NOMO-1 treated with DMSO at 0.1 percent for 48 hours (cell line): Measurements from ENCODE around the gene TPP1.

Source experiments
- DNase-seq: peaks from one replicate; lab custom pipeline; 2025; ENCODE audit not compliant: unreplicated experiment; lab: John Stamatoyannopoulos, UW

The TPP1 gene

DNA sequence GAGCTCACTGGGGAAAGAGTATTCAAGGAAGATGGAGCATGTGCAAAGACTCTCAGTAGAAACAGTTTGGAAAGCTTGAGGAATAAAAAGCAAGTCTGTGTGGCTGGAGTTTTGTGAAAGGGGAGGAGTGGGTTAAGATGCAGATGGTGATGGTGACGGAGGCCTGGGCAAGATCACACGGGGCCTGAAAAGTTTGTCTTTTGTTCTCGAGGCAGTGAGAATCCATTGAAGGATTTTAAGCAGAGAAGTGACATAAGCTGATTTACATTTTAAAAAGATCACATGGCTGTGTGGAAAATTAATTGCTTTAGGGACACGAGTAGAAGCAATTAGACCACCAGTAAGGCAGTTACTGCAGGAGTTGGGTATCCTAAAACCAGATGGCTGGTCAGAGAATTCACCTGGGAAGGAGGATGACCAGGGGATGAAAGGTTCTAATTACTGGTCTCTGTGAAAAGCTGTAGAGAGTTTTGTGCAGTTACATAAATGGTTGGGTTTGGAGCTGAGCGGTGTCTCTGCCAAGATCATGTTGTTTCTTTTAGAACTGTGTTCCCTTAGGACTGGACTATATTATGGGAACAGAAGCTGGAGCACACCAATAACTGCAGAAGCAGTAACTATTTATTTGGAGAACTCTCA is 22.9 kb downstream of the TPP1 start:
- DNase-seq: no peak

GRCh38 chr11:6594142-6594768 is 25.0 kb downstream of the TPP1 start:
- no peak for DNase-seq

GRCh38 chr11:6588018-6588417 is 31.2 kb downstream of the TPP1 start:
- DNase-seq: no peak

DNA sequence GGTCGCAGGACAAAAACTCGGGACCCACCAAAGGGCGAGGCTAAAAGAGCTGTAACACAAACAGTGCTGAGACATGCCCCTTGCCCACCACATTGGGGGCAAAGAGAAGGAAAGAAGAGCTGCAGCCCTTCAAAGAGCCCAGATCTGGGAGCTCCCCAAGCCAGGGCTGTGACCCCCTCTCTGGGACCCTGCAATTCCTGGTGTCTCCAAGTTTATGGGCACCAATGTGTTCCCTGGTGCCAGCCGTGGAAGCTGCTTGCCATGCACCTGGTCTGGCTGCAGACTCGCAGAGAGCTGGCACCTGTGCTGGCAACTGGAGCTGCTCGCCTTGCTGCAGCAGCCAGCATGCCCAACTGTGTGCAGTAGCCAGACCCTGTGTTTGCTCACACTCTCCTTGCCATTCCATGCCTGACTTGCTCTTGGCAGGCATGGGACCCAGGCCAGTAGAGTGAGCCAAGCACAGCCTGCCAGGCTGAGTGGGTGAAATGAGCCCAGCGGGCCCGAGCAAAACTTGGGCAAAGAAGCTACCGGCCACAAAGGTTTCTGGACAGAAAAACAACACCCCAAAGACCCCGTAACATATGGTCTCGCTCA is 31.8 kb downstream of the TPP1 start:
- no peak for DNase-seq

DNA sequence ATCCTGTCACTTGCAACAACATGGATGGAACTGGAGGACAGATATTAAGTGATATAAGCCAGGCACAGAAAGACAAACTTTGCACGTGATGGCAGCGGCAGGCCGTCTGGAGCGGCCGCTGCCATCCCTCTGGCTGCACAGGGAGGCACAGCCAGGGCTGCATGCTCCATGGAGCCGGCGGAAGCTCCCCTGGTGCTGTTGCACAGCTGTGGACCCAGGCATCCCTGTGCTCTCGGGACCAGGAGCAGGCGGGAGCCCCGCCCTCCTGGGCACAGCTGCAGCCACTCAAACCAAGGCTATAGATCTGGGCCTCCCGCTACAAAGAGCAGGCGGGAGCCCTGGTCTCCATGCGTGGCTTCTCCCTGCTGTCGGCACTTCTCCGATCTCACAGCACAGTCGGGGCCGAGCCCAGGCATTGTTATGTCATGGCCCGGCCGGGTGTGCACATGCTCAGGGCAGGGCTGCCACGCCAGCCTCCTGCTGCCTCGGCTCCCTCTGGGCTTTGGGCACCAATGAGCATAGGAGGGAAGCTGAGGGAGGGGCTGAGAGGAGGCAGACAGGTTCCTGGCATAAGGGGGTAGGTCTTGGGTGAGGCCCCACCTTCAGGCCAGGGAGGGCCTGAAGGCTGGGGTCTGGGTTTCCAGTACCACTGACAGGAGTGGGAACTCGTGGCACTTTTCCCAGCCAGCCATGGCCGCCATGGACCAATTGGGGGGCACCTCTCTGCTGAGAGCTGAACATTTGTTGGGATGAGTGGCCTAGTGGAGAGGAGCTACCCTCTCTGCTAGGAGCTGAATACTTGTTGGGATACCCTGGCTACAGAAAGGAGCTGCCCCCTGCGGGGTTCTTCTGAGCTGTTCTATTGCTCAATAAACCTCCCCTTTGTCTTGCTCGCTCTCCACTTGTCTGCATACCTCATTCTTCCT is 32.5 kb downstream of the TPP1 start:
- DNase-seq: no peak

DNA sequence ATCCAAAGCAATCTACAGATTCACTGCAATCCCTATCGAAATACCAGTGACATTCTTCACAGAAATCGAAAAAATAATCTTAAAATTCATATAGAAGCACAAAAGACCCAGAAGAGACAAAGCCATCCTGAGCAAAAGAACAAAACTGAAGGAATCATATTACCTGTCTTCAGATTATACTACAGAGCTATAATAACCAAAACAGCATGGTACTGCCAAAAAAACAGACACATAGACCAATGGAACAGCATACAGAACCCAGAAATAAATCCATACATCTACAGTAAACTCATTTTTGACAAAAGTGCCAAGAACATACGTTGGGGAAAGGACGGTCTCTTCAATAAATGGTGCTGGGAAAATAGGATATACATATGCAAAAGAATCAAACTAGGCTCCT is 34.7 kb downstream of the TPP1 start:
- DNase-seq: no peak

DNA sequence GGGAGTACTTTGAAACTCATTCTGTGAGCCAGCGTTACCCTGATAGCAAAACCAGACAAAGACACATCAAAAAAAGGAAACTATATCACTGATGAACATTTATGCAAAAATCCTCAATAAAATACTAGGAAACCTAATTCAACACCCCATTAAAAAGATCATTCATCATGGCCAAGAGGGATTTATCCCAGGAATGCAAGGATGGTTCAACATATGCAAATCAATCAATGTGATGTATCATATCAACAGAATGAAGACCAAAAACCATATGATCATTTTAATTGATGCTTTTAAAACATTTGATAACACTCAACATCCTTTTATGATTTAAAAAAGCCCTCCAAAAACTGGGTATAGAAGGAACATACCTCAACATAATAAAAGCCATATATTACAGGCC is 35.6 kb downstream of the TPP1 start:
- no peak for DNase-seq

- no peak for DNase-seq
Measured at GRCh38 chr11:6579681-6580080, 39.5 kb downstream of the TPP1 start.

DNA sequence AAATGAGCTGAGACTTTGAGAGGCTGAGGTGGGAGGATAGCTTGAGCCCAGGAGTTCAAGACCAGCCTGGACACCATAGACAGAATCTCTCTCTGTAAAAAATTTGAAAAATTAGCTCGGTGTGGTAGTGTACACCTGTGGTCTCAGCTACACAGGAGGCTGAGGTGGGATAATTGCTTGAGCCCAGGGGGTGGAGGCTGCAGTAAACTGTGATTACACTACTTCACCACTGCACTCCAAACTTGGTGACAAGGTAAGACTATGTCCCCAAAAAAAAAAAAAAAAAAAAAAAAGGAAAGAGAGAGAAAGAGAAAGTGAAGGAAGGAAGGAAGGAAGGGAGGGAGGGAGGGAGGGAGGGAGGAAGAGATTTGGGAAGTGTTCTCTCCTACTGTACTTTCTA is 41.1 kb downstream of the TPP1 start:
- no peak for DNase-seq

GRCh38 chr11:6576471-6577373 is 42.5 kb downstream of the TPP1 start:
- no peak for DNase-seq

DNA sequence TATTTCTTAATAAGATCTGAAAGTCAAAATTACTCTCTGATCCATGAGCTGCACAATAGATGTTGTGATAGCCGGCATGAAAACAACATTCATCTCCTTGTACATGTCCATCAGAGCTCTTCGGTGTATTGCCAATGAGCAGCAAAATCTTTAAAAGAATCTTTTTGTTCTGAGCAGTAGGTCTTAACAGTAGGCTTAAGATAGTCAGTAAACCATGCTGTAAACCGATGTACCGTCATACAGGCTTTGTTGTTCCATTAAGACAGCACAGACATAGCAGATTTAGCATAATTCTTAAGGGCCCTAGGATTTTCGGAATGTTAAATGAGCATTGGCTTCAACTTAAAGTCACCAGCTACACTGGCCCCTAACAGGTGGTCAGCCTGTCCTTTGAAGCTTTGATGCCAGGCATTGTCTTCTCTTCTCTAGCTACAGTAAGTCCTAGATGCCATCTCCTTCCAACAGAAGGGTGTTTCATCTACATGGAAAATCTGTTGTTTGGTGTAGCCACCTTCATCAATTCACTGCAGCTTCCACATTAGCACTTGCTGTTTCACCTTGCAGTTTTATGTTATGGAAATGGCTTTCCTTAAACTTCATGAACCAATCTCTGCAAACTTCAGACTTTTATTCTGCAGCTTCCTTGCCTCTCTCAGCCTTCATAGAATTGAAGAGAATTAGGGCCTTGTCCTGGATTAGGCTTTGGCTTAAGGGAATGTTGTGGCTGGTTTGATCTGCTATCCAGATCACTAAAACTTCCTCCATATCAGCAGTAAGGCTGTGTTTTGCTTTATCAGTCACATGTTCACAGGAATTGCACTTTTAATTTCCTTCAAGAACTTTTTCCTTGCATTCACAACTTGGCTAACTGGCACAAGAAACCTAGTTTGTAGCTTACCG is 44.2 kb downstream of the TPP1 start:
- no peak for DNase-seq

DNA sequence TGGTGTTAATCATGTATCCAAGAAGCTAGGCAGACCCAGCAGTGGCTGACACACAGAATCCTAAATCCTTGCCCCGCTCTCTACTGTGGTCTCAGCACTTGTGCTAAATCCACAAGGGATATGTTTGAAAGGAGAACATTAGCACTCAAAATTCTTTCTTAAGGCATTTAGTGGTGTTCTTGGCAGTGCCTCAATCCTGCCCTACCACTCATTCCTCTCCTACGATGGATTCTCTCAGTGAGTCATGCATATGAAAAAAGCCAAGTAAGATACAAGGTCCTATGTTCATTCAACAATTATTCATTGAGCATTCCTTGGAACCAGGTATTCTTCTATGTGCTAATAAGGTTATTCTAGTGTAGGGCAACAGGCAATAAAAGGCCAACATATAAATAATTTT is 47.0 kb downstream of the TPP1 start:
- DNase-seq: no peak

GRCh38 chr11:6571434-6572008 is 47.7 kb downstream of the TPP1 start:
- DNase-seq: no peak

GRCh38 chr11:6570691-6571427 is 48.4 kb downstream of the TPP1 start:
- DNase-seq: no peak

- no peak for DNase-seq
Measured at GRCh38 chr11:6569706-6570105, 49.5 kb downstream of the TPP1 start.

DNA sequence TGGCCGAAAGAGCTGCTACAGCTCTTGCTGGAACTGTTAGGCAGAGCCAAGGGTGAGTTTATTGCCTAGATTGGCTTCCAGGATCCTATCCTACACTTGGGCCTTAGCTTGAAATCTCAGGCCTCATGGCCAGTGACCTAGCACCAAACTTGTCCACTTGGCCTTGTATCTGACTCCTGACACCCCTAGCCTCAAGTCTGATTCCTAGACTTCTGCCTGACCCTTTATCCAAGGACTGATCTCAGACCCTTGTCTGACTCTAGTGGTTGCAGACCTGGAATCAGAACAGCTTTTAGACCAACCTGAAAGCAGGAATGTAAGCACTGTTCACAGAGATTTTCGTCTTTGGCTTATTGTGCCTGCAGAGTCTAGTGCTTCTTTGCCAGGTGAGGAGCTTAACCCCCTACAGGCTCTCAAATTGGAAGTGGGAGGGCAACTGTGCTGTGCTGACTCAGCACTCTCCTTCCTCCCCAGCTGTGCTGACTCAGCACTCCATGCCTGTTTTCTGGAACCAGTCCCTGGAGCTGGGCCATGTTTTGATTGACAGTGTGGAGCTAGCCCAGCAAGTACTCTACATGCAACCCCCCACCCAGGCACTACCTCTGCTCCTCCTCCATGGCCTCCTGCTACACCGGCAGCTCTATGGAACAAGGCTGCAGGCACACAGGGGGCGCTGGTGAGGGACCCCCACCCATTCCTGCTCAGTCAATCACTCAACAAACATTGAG is 50.9 kb downstream of the TPP1 start:
- no peak for DNase-seq

DNA sequence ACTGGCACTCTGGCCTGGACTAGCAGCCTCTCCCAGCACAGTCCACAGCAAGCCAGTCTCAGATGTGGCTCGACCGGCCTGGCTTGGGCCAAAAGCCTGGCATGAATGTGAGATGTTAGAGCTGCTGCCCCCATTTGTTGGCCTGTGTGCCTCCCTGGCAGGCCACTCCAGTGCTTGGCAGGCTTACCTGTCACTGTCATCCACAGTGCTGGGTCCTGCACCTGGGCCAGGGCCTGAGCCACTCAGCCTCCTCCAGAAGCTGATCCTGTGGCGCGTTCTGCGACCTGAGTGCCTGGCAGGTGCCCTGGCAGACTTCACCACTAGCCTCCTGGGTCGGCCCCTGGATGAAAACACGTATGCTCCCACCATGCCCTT is 51.9 kb downstream of the TPP1 start:
- DNase-seq: no peak
